H1 (cell line): Measurements from ENCODE around the gene VSTM4.

ENCODE experiments used
- EP300 ChIP-seq, 2 experiments: IDR thresholded peaks; 1 replicate in 1 of 2; 2 replicates in 1 of 2; pipeline ENCODE4 v1.6.1; 2011 to 2012; ENCODE audit warnings: low read depth in 2 of 2, low read length in 2 of 2, mild to moderate bottlenecking in 2 of 2, borderline replicate concordance in 1 of 2, inconsistent platforms in 1 of 2, moderate library complexity in 1 of 2
- KDM5A ChIP-seq: fragments of 200-600 bp; IDR thresholded peaks from 2 replicates; pipeline ENCODE4 v1.7.1; 2012; ENCODE audit warnings: mild to moderate bottlenecking, low read length, inconsistent platforms, mixed read lengths
- MAFK ChIP-seq: IDR thresholded peaks from 2 replicates; pipeline ENCODE4 v1.6.1; 2012; ENCODE audit warnings: low read depth, mild to moderate bottlenecking, improper control_type of control experiment, low read length
- POLR2A ChIP-seq, 2 experiments: IDR thresholded peaks; 1 replicate in 1 of 2; 2 replicates in 1 of 2; pipeline ENCODE4 v1.6.1; 2011; ENCODE audit warnings: low read depth in 2 of 2, low read length in 2 of 2, mild to moderate bottlenecking in 2 of 2; ENCODE audit errors: control extremely low read depth in 1 of 2
- POLR2AphosphoS5 ChIP-seq: IDR thresholded peaks from 2 replicates; pipeline ENCODE4 v1.6.1; 2011; ENCODE audit warnings: low read depth, low read length
- RBBP5 ChIP-seq: IDR thresholded peaks from 2 replicates; pipeline ENCODE4 v1.7.1; 2012; ENCODE audit warnings: low read depth, mild to moderate bottlenecking, inconsistent platforms, low read length, moderate library complexity, borderline replicate concordance
- SIN3A ChIP-seq, 2 experiments: IDR thresholded peaks in 1 of 2; conservative IDR thresholded peaks in 1 of 2; 2 replicates each; pipeline ENCODE4 v1.6.1; 2011 to 2012; ENCODE audit warnings: low read length in 2 of 2, improper control_type of control experiment in 1 of 2, low read depth in 1 of 2, mild to moderate bottlenecking in 1 of 2
- SP1 ChIP-seq: IDR thresholded peaks from 2 replicates; pipeline ENCODE4 v1.6.1; 2011; ENCODE audit warnings: low read depth, low read length
- YY1 ChIP-seq: IDR thresholded peaks from 2 replicates; pipeline ENCODE4 v1.6.1; 2011; ENCODE audit warnings: low read depth, mild to moderate bottlenecking, low read length
- TF ChIP-seq, protein P1 (sequence below), 3 experiments: IDR thresholded peaks; 1 replicate in 2 of 3; 2 replicates in 1 of 3; pipeline versions ENCODE4 v1.5.1 to v1.6.1; 2011; ENCODE audit warnings: low read length in 3 of 3, mild to moderate bottlenecking in 3 of 3, inconsistent platforms in 2 of 3, low read depth in 1 of 3, moderate library complexity in 1 of 3; ENCODE audit not compliant: insufficient read depth in 1 of 3; ENCODE audit errors: control extremely low read depth in 1 of 3
- TF ChIP-seq, protein P2 (sequence below): IDR thresholded peaks from 2 replicates; pipeline ENCODE4 v1.6.1; 2011; ENCODE audit warnings: low read depth, mild to moderate bottlenecking, low read length; ENCODE audit not compliant: insufficient read depth

DNA sequence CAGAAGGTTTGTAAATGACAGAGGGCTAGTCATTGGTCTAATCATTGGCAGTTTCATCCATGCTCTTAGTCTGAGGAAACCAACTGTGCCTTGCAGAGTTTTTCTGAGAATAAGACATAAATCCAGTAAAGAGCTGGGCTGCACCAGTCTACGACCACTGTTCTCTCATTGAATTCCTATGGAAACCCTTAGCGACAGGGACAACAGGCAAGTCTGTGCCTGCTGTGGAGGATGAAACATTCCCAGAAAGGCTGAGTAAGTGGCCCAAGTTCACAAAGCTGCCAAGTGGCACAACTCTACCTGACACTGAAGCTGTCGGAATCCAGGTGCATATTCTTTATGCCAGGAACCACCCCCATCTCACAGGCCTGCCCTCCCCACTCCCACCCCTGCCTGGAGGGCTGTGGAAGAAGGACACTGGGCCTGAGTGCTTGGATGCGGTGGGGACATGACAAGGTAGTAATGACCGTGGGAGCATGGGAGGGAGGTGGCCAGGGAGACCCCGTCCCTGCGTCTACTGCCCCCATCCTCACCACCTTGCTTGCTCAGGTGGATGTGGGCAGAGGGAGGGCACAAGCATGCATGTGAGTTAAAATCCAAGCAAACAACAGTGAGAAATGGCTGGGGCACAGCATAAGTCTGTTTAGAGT lies 58.0 kb downstream of the VSTM4 start:
- TF ChIP-seq, protein P1, sequence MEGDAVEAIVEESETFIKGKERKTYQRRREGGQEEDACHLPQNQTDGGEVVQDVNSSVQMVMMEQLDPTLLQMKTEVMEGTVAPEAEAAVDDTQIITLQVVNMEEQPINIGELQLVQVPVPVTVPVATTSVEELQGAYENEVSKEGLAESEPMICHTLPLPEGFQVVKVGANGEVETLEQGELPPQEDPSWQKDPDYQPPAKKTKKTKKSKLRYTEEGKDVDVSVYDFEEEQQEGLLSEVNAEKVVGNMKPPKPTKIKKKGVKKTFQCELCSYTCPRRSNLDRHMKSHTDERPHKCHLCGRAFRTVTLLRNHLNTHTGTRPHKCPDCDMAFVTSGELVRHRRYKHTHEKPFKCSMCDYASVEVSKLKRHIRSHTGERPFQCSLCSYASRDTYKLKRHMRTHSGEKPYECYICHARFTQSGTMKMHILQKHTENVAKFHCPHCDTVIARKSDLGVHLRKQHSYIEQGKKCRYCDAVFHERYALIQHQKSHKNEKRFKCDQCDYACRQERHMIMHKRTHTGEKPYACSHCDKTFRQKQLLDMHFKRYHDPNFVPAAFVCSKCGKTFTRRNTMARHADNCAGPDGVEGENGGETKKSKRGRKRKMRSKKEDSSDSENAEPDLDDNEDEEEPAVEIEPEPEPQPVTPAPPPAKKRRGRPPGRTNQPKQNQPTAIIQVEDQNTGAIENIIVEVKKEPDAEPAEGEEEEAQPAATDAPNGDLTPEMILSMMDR (IDR thresholded peaks at IDR 0.05; ENCODE audit: control extremely low read depth in 1 of 3, insufficient read depth in 1 of 3, low read depth in 1 of 3, low read length in 3 of 3): no peak
- TF ChIP-seq EP300 (IDR thresholded peaks at IDR 0.05; ENCODE audit: borderline replicate concordance in 1 of 2, low read depth in 2 of 2, low read length in 2 of 2) (no peak), MAFK (no peak), POLR2AphosphoS5 (no peak), SP1 (no peak), KDM5A (no peak), POLR2A (IDR thresholded peaks at IDR 0.05; ENCODE audit: control extremely low read depth in 1 of 2, low read depth in 2 of 2, low read length in 2 of 2) (no peak), YY1 (no peak), SIN3A (conservative IDR thresholded peaks at IDR 0.05 in 1 of 2, IDR thresholded peaks at IDR 0.05 in 1 of 2; ENCODE audit: low read depth in 1 of 2, low read length in 2 of 2) (no peak), RBBP5 (no peak)
- TF ChIP-seq, protein P2, sequence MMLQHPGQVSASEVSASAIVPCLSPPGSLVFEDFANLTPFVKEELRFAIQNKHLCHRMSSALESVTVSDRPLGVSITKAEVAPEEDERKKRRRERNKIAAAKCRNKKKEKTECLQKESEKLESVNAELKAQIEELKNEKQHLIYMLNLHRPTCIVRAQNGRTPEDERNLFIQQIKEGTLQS: no peak
